NK-92 (cell line): ENCODE data around the gene CCDC81.
"Not testable (repeated sequence)": the region's sequence is repeated elsewhere in the genome, so short reads cannot be mapped to it uniquely, and the experiment has no call there.

Experiments
- DNase-seq: peaks from one replicate; lab custom pipeline; 2025; ENCODE audit not compliant: unreplicated experiment; lab: John Stamatoyannopoulos, UW

Gene CCDC81

GRCh38 chr11:86374586-86374985, at the start of gene CCDC81:
CCDC81 (plus strand) TSS chr11:86374887; CDS start chr11:86375164, 277 bp downstream.
- no peak for DNase-seq

- no peak for DNase-seq
These were observed 39.4 kb upstream of the CCDC81 start for GRCh38 chr11:86335131-86335767.

- DNase-seq: no peak
These were observed 37.5 kb upstream of the CCDC81 start for GRCh38 chr11:86337227-86337626.

- DNase-seq: no peak
These were observed 33.3 kb upstream of the CCDC81 start for GRCh38 chr11:86341382-86341781.

GRCh38 chr11:86346513-86346912, 28.2 kb upstream of the CCDC81 start:
- DNase-seq: no peak

- DNase-seq: no peak
These were observed 19.4 kb upstream of the CCDC81 start for GRCh38 chr11:86355256-86355655.

- DNase-seq: not testable (repeated sequence)
These were observed 17.3 kb upstream of the CCDC81 start for GRCh38 chr11:86357412-86357811.

GRCh38 chr11:86358720-86359119, 16.0 kb upstream of the CCDC81 start:
- no peak for DNase-seq

GRCh38 chr11:86360775-86361395, 13.8 kb upstream of the CCDC81 start:
- no peak for DNase-seq

- DNase-seq: no peak
These were observed 11.3 kb upstream of the CCDC81 start for GRCh38 chr11:86363424-86363823.

- DNase-seq: no peak
These were observed 9.1 kb upstream of the CCDC81 start for GRCh38 chr11:86365546-86365945.

GRCh38 chr11:86369668-86370067, 5.0 kb upstream of the CCDC81 start:
- no peak for DNase-seq

- no peak for DNase-seq
These were observed 4.5 kb upstream of the CCDC81 start for GRCh38 chr11:86370171-86370570.

- no peak for DNase-seq
These were observed 3.6 kb upstream of the CCDC81 start for GRCh38 chr11:86370922-86371594.

- no peak for DNase-seq
These were observed 2.6 kb upstream of the CCDC81 start for GRCh38 chr11:86372041-86372440.

- no peak for DNase-seq
These were observed 2.1 kb upstream of the CCDC81 start for GRCh38 chr11:86372586-86372985.

- no peak for DNase-seq
These were observed 618 bp upstream of the CCDC81 start for GRCh38 chr11:86374069-86374468.

- no peak for DNase-seq
These were observed 3.3 kb downstream of the CCDC81 start for GRCh38 chr11:86377972-86378371.

GRCh38 chr11:86380295-86381059, 5.8 kb downstream of the CCDC81 start:
- DNase-seq: no peak

- DNase-seq: no peak
These were observed 8.6 kb downstream of the CCDC81 start for GRCh38 chr11:86383041-86383955.

GRCh38 chr11:86386283-86386682, 11.6 kb downstream of the CCDC81 start:
- DNase-seq: no peak
